GM21786 (cell line): ENCODE data around the gene TMED5.

Source experiments
- ATAC-seq: cut with Tn5 transposase; IDR thresholded peaks from one replicate; pipeline ENCODE4 v1.9.1; 2021; ENCODE audit not compliant: unreplicated experiment

The TMED5 gene

GRCh38 chr1:93124556-93125355, 55.5 kb downstream of the TMED5 start:
- ATAC-seq = no peak

GRCh38 chr1:93123201-93123783, 56.9 kb downstream of the TMED5 start:
- no peak for ATAC-seq

DNA sequence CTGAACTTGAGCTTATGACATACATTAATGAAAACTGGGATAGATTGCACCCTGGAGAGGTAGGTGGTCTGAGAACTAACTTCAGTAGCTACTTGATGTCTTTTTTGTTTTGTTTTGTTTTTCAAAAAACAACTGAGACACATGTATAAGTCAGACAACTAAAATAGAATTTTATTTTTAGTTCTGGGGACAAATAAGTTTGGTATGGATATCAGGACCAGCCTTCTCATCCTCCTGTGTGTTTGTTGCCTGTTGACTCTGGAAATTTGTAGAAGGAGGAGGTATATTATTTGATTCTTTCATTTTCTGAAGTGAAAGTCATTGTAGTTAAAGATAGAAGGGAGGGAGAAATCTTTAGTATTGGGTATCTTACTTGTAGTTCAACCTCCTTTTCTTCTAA, 59.6 kb downstream of the TMED5 start:
- no peak for ATAC-seq

DNA sequence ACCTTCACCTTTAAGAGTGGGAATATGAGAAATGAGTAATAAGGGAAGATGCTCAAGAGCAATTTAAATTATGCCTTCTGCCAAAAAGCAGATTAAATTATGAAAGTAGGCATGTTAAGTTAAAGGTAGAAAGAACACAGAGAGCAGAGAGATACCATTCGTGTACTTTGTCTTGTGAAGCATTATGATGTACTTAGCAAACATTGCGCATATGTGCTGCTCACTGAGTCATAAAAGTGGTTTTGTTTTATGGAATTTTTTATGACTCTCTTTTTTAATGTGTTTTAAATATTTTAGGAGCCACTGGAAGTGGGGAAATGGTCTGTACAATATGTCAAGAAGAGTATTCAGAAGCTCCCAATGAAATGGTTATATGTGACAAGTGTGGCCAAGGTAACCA, 65.8 kb downstream of the TMED5 start:
- ATAC-seq = no peak

GRCh38 chr1:93113127-93113526, 67.1 kb downstream of the TMED5 start:
- no peak for ATAC-seq

- no peak for ATAC-seq
These were observed 68.7 kb downstream of the TMED5 start for GRCh38 chr1:93111561-93111960.

DNA sequence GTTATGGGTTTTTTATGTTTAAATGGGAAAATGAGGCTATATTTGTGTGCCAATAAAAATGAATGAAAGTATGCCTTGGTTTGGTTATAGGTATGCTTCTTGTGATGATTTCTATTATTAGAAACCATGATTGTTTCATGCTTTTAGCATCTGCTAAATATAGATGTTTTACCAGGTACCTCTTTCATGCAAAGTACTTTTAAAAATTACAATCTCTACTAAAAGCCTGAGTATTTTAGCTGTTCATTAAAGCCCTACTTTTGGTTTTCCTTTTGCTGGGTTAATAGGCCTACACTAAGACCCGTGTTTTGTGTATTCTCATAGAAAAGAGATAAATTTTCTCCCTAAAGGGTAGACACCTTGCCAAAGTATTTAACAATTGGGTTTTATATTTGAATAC, 69.1 kb downstream of the TMED5 start:
- ATAC-seq = no peak

GRCh38 chr1:93109578-93109977, 70.6 kb downstream of the TMED5 start:
- ATAC-seq = no peak

- ATAC-seq = no peak
These were observed 71.9 kb downstream of the TMED5 start for GRCh38 chr1:93108335-93108734.

DNA sequence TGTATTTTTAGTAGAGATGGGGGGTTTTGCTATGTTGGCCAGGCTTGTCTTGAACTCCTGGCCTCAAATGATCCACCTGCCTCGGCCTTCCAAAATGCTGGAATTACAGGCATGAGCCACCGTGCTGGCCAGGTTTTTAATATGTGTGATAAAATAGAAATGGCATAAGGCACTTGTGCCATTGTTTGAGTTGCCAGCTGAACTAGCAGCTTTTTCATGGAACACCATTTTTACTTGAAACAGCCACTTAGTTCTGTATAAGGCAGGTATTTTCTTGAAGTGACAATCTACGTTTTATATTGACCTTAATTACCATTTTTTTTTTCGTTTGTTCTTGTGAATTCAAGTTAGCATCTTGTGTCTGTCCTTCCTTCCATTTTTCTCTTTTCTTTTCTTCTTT, 72.8 kb downstream of the TMED5 start:
- no peak for ATAC-seq

GRCh38 chr1:93106226-93106625, 74.0 kb downstream of the TMED5 start:
- ATAC-seq = no peak

DNA sequence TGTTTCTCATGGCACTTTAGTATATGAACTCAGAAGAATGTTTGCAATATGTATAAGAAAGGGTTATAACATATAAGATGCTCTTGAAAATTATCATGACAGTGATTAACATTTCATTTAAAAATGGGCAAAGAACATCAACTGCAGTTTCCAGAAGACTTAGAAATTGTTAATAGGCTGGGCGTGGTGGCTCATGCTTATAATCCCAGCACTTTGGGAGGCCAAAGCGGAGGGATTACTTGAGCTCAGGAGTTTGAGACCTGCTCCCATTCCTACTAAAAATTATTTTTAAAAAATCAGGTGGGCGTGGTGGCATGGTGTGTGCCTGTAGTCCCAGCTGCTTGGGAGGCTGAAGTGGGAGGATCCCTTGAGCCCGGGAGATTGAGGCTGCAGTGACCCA, 78.1 kb downstream of the TMED5 start:
- no peak for ATAC-seq
